Measurements from ENCODE around the gene NAA50. TPM values are rescaled to one million over a fixed set of nuclear protein-coding genes. Genes with fewer than 3 reads are reported as not detected.

The NAA50 gene
- total and polyA plus RNA-seq, 2 of the 13 experiments (the other 11 are each of a cell fraction or from before 2014, with no cell fraction given), result 30.2 to 233 TPM

GRCh38 chr3:113685956-113686721 is 59.9 kb downstream of the NAA50 start (continued):
- TF ChIP-seq SNAPC2 (CRISPR knock-in tag; IDR thresholded peaks at IDR 0.05), result no peak
- TF ChIP-seq KLF6 (CRISPR knock-in tag; IDR thresholded peaks at IDR 0.05), result no peak
- no peak for TF ChIP-seq ZNF274 (CRISPR knock-in tag; IDR thresholded peaks at IDR 0.05)
- TF ChIP-seq GPN1 (CRISPR knock-in tag; IDR thresholded peaks at IDR 0.05; ENCODE audit: borderline replicate concordance), result no peak
- no peak for TF ChIP-seq ETS1 (CRISPR knock-in tag; IDR thresholded peaks at IDR 0.05)
- no peak for TF ChIP-seq ZNF816 (CRISPR knock-in tag; IDR thresholded peaks at IDR 0.05; ENCODE audit: borderline replicate concordance)
- TF ChIP-seq ATRX (CRISPR knock-in tag; IDR thresholded peaks at IDR 0.05; ENCODE audit: borderline replicate concordance), result no peak
- TF ChIP-seq PPARG (CRISPR knock-in tag; conservative IDR thresholded peaks at IDR 0.05), result 0 out of 2 replicates have a peak, but pooled peaks have one; percentile 49
- TF ChIP-seq ZNF33B (CRISPR knock-in tag; IDR thresholded peaks at IDR 0.05), result no peak
- TF ChIP-seq ZNF746 (CRISPR knock-in tag; IDR thresholded peaks at IDR 0.05), result no peak
- TF ChIP-seq KLF16 (CRISPR knock-in tag; IDR thresholded peaks at IDR 0.05), result no peak
- TF ChIP-seq ZNF530 (CRISPR knock-in tag; IDR thresholded peaks at IDR 0.05; ENCODE audit: low read depth), result no peak
- no peak for TF ChIP-seq TRAFD1 (CRISPR knock-in tag; IDR thresholded peaks at IDR 0.05; ENCODE audit: borderline replicate concordance)
- TF ChIP-seq DNMT1 (CRISPR knock-in tag; IDR thresholded peaks at IDR 0.05), result no peak
- TF ChIP-seq ZNF329 (CRISPR knock-in tag; IDR thresholded peaks at IDR 0.05; ENCODE audit: low read depth), result no peak
- TF ChIP-seq ZNF275 (CRISPR knock-in tag; IDR thresholded peaks at IDR 0.05; ENCODE audit: borderline replicate concordance), result no peak
- TF ChIP-seq NCOA5 (CRISPR knock-in tag; IDR thresholded peaks at IDR 0.05), result no peak
- no peak for TF ChIP-seq ZNF737 (CRISPR knock-in tag; IDR thresholded peaks at IDR 0.05; ENCODE audit: borderline replicate concordance)
- TF ChIP-seq ZNF570 (CRISPR knock-in tag; IDR thresholded peaks at IDR 0.05; ENCODE audit: borderline replicate concordance), result no peak
- no peak for TF ChIP-seq CERS6 (CRISPR knock-in tag; IDR thresholded peaks at IDR 0.05)
- TF ChIP-seq ZNF10 (CRISPR knock-in tag; IDR thresholded peaks at IDR 0.05; ENCODE audit: borderline replicate concordance, low read depth), result no peak
- TF ChIP-seq GTF3A (CRISPR knock-in tag; conservative IDR thresholded peaks at IDR 0.05), result no peak
- no peak for TF ChIP-seq ZNF34 (CRISPR knock-in tag; IDR thresholded peaks at IDR 0.05; ENCODE audit: borderline replicate concordance)
- peak; percentile 97; the same call in 1 of the 2 replicates for TF ChIP-seq ZNF292 (CRISPR knock-in tag; IDR thresholded peaks at IDR 0.05; ENCODE audit: borderline replicate concordance, low read depth)
- no peak for TF ChIP-seq NR2C2 (CRISPR knock-in tag; IDR thresholded peaks at IDR 0.05; ENCODE audit: borderline replicate concordance)
- TF ChIP-seq ZNF33A (CRISPR knock-in tag; IDR thresholded peaks at IDR 0.05; ENCODE audit: borderline replicate concordance), result no peak

All from HepG2 (cell line).